Endothelial cell of umbilical vein (primary cell): ENCODE data around the gene S100A13. TPM values are rescaled to one million over a fixed set of nuclear protein-coding genes. Genes with fewer than 3 reads are reported as not detected.
"Not testable (repeated sequence)": the region's sequence is repeated elsewhere in the genome, so short reads cannot be mapped to it uniquely, and the experiment has no call there.

ENCODE experiments used
- BruUV-seq: library from RNA; stranded (reverse); fragments of 400-500 nt; replicated peaks from 2 replicates; lab custom pipeline; 2021; lab: Mats Ljungman, UMichigan
- CTCF ChIA-PET: fragments of 300-600, 350-600 bp; sonication (Branson Sonifier 250); formaldehyde crosslinking; loops from one replicate; lab custom pipeline; 2021; ENCODE audit warnings: antibody characterized with exemption, inconsistent platforms; lab: Charles Lee
- POLR2A ChIA-PET: fragments of 300-600, 350-600 bp; sonication (Branson Sonifier 250); formaldehyde crosslinking; loops from one replicate; lab custom pipeline; 2021; ENCODE audit warnings: antibody characterized with exemption, inconsistent platforms; lab: Charles Lee
- DNase-seq: peaks from one replicate; pipeline ENCODE4 v3.0.0-alpha.2; 2011; ENCODE audit warnings: low read depth, low spot score
- FAIRE-seq: peaks from 2 replicates; lab custom pipeline; 2011; peaks lifted over from hg19 to GRCh38; lab: Jason Lieb, UNC
- H2AFZ ChIP-seq: 2 replicates; pipeline ENCODE4 v1.6.0; 2012; ENCODE audit warnings: low read depth, low read length, control low read depth, inconsistent platforms
- H3K27ac ChIP-seq: 2 replicates; pipeline ENCODE4 v1.5.1; 2011; ENCODE audit warnings: low read depth, mild to moderate bottlenecking, control low read depth, low read length, moderate library complexity; ENCODE audit not compliant: insufficient read depth
- H3K27me3 ChIP-seq, 2 experiments: 2 replicates each; pipeline versions ENCODE4 v1.6.0 to v1.6.1; 2011; ENCODE audit warnings: low read length in 2 of 2, mixed read lengths in 1 of 2; ENCODE audit not compliant: control insufficient read depth in 2 of 2, insufficient read depth in 2 of 2
- H3K36me3 ChIP-seq, 2 experiments: 2 replicates in 1 of 2; 3 replicates in 1 of 2; pipeline ENCODE4 v1.5.1; 2011; ENCODE audit warnings: low read length in 2 of 2, mild to moderate bottlenecking in 1 of 2, moderate library complexity in 1 of 2; ENCODE audit not compliant: control insufficient read depth in 2 of 2, insufficient read depth in 2 of 2; ENCODE audit errors: extremely low read depth in 1 of 2
- H3K4me1 ChIP-seq: 3 replicates; pipeline ENCODE4 v1.5.1; 2011; ENCODE audit warnings: mild to moderate bottlenecking, low read length; ENCODE audit not compliant: control insufficient read depth, insufficient read depth; ENCODE audit errors: extremely low read depth
- H3K4me2 ChIP-seq: 2 replicates; pipeline ENCODE4 v1.6.1; 2011; ENCODE audit warnings: low read length, control low read depth, mixed read lengths; ENCODE audit not compliant: insufficient read depth
- H3K4me3 ChIP-seq, 3 experiments: fragments of 200-600 bp in 1 of 3; sonication (generic), shearing (Covaris generic) in 1 of 3; replicated peaks in 1 of 3; 2 replicates each; pipeline ENCODE4 v1.5.1; 2011 to 2016; ENCODE audit warnings: control low read depth in 3 of 3, low read length in 3 of 3, mild to moderate bottlenecking in 2 of 3, inconsistent platforms in 1 of 3, low read depth in 1 of 3, moderate library complexity in 1 of 3; ENCODE audit not compliant: insufficient read depth in 1 of 3
- H3K79me2 ChIP-seq: 2 replicates; pipeline ENCODE4 v1.6.0; 2012; ENCODE audit warnings: low read length, inconsistent platforms; ENCODE audit not compliant: control insufficient read depth, insufficient read depth
- H3K9ac ChIP-seq: replicated peaks from 2 replicates; pipeline ENCODE3; 2011; ENCODE audit warnings: low read length, control low read depth; ENCODE audit not compliant: insufficient read depth; ENCODE audit errors: extremely low read depth
- H3K9me1 ChIP-seq: replicated peaks from 3 replicates; pipeline ENCODE4 v1.6.0; 2011; ENCODE audit warnings: mild to moderate bottlenecking, low read length; ENCODE audit not compliant: control insufficient read depth, insufficient read depth; ENCODE audit errors: extremely low read depth
- H3K9me3 ChIP-seq: replicated peaks from 2 replicates; pipeline ENCODE4 v1.5.1; 2012; ENCODE audit warnings: low read length, inconsistent platforms; ENCODE audit not compliant: control insufficient read depth, insufficient read depth
- H4K20me1 ChIP-seq: replicated peaks from 2 replicates; pipeline ENCODE3; 2011; ENCODE audit warnings: mild to moderate bottlenecking, low read length; ENCODE audit not compliant: control insufficient read depth, insufficient read depth; ENCODE audit errors: extremely low read depth
- CTCF ChIP-seq, 2 donors: IDR thresholded peaks; 1 replicate in 1 of 2; 2 replicates in 1 of 2; pipeline ENCODE4 v1.5.1; 2011; ENCODE audit warnings: low read length in 2 of 2, mild to moderate bottlenecking in 2 of 2, moderate library complexity in 2 of 2, control low read depth in 1 of 2, inconsistent platforms in 1 of 2, low read depth in 1 of 2; ENCODE audit not compliant: insufficient read depth in 1 of 2; ENCODE audit errors: extremely low read depth in 1 of 2
- EZH2 ChIP-seq: IDR thresholded peaks from 2 replicates; pipeline ENCODE4 v1.6.1; 2012; ENCODE audit warnings: borderline replicate concordance, low read depth, mild to moderate bottlenecking, moderate library complexity, low read length, inconsistent platforms; ENCODE audit not compliant: severe bottlenecking
- FOS ChIP-seq: IDR thresholded peaks from 2 replicates; pipeline ENCODE4 v1.6.1; 2011; ENCODE audit warnings: mild to moderate bottlenecking, low read length, moderate library complexity, borderline replicate concordance; ENCODE audit not compliant: insufficient read depth
- GATA2 ChIP-seq: IDR thresholded peaks from 2 replicates; pipeline ENCODE4 v1.7.0; 2011; ENCODE audit warnings: low read depth, mild to moderate bottlenecking, moderate library complexity, mixed read lengths, low read length; ENCODE audit not compliant: insufficient read length, insufficient read depth
- JUN ChIP-seq: IDR thresholded peaks from 2 replicates; pipeline ENCODE4 v1.6.1; 2011; ENCODE audit warnings: borderline replicate concordance, low read depth; ENCODE audit not compliant: insufficient read length, insufficient read depth
- MAX ChIP-seq: IDR thresholded peaks from 2 replicates; pipeline ENCODE4 v1.6.1; 2011; ENCODE audit not compliant: insufficient read depth, insufficient read length
- MYC ChIP-seq: IDR thresholded peaks from one replicate; pipeline ENCODE4 v1.6.1; 2011; ENCODE audit warnings: mild to moderate bottlenecking, low read depth, low read length
- POLR2A ChIP-seq: IDR thresholded peaks from 2 replicates; pipeline ENCODE4 v1.6.1; 2012; ENCODE audit warnings: low read depth, mild to moderate bottlenecking, control low read depth, low read length
- POLR2AphosphoS5 ChIP-seq: IDR thresholded peaks from 2 replicates; pipeline ENCODE4 v1.6.1; 2012; ENCODE audit warnings: low read depth, mild to moderate bottlenecking, control low read depth, low read length, moderate library complexity; ENCODE audit not compliant: insufficient read depth
- dilution Hi-C: fragments of 300-500 bp; cut with MboI; formaldehyde crosslinking; loops from one replicate; pipeline ENCODE4 v1.15.0; 2019; ENCODE audit warnings: low sequenced_read_pairs; ENCODE audit not compliant: extremely low pct_ligation_motif_present
- intact Hi-C: fragments of 100-400 bp; cut with micrococcal nuclease; formaldehyde crosslinking; loops from one replicate; pipeline ENCODE4 v1.10.0; 2022
- polyA plus RNA-seq, 4 experiments: library from polyadenylated mRNA; depleted of rRNA in 3 of 4; stranded (reverse) in 3 of 4; unstranded in 1 of 4; fragments of >200 nt; gene quantifications; 2 replicates each; pipeline versions ENCODE4 v1.2.1 to v1.2.3, GENCODE V29; 2011 to 2012; ENCODE audit warnings: missing spikeins in 1 of 4
- total RNA-seq: library from RNA; stranded (reverse); gene quantifications from 2 replicates; pipeline ENCODE4 v1.2.3, GENCODE V29; 2021

Gene S100A13
- total and polyA plus RNA-seq, 2 donors (not counting 3 experiments of a cell fraction or from before 2014, with no cell fraction given): 155 to 360 TPM

GRCh38 chr1:153640861-153641260, 13.6 kb upstream of the S100A13 start:
- BruUV-seq: no TSS peak
- H3K27ac ChIP-seq: no peak overlapping the region

GRCh38 chr1:153640213-153640612, 12.9 kb upstream of the S100A13 start:
- H3K27me3 ChIP-seq, H3K4me1 ChIP-seq, H3K27ac ChIP-seq, H2AFZ ChIP-seq, H3K9ac ChIP-seq, DNase-seq, intact Hi-C loops, H3K4me3 ChIP-seq, H3K9me1 ChIP-seq, H4K20me1 ChIP-seq, FAIRE-seq, BruUV-seq, POLR2A ChIA-PET, H3K4me2 ChIP-seq, dilution Hi-C loops, H3K9me3 ChIP-seq: not testable (repeated sequence)
- Histone ChIP-seq H3K79me2 (peaks cover 46% of the 10 kb centered on the region), H3K36me3 (peaks cover 41 to 53% of the 10 kb centered on the region in 2 experiments)
- CTCF ChIA-PET: interaction anchor here (0.9 to 2.7 kb wide), 4 partner anchors 13 to 129 kb away, joined by 3 to 12 read pairs (median 3); partner anchors contain the start of gene S100A13

More at GRCh38 chr1:153640861-153641260, 13.6 kb upstream of the S100A13 start:
- H2AFZ ChIP-seq: no peak overlapping the region
- no peaks in the 10 kb centered on the region for H3K9me3 ChIP-seq
- H3K4me3 ChIP-seq: no peak overlapping the region
- H3K4me2 ChIP-seq: no peak overlapping the region
- DNase-seq: no peak
- FAIRE-seq: no peak
- dilution Hi-C loops (no loop called here), intact Hi-C loops (no loop called here)
- POLR2A ChIA-PET: no interaction called here
- TF ChIP-seq GATA2 (no peak), EZH2 (no peak), POLR2A (no peak), CTCF (IDR thresholded peaks at IDR 0.05; ENCODE audit: extremely low read depth in 1 of 2, insufficient read depth in 1 of 2, low read depth in 1 of 2, low read length in 2 of 2) (no peak), MYC (no peak), MAX (no peak), POLR2AphosphoS5 (no peak), JUN (no peak), FOS (no peak)
- no peaks in the 10 kb centered on the region for H3K27me3 ChIP-seq
- peaks cover 2% of the 10 kb centered on the region for H4K20me1 ChIP-seq
- peaks cover 40% of the 10 kb centered on the region for H3K79me2 ChIP-seq
- H3K4me1 ChIP-seq: no peaks in the 10 kb centered on the region
- CTCF ChIA-PET: interaction anchor here (2.7 kb wide), 1 partner anchor 68 kb away, joined by 12 read pairs; no protein-coding TSS in a partner anchor
- H3K36me3 ChIP-seq: peaks cover 47 to 57% of the 10 kb centered on the region in 2 experiments
- H3K9ac ChIP-seq: no peak overlapping the region
- H3K9me1 ChIP-seq: no peaks in the 10 kb centered on the region
